Middle frontal gyrus (tissue), 1 donor: ENCODE results near the gene SYPL2.

ENCODE experiments used
- DNase-seq: peaks from one replicate; pipeline ENCODE4 v3.0.0-alpha.2; 2015; ENCODE audit warnings: low spot score; ENCODE audit errors: extremely low spot score

Gene SYPL2

GRCh38 chr1:109514846-109515245, 48.5 kb downstream of the SYPL2 start:
- no peak for DNase-seq

GRCh38 chr1:109516872-109517271, 50.5 kb downstream of the SYPL2 start:
- no peak for DNase-seq

GRCh38 chr1:109517337-109517736, 51.0 kb downstream of the SYPL2 start:
- no peak for DNase-seq

GRCh38 chr1:109521002-109521951, 54.9 kb downstream of the SYPL2 start:
- no peak for DNase-seq

GRCh38 chr1:109522026-109522425, 55.7 kb downstream of the SYPL2 start:
- no peak for DNase-seq

GRCh38 chr1:109523706-109524105, 57.4 kb downstream of the SYPL2 start:
- DNase-seq, result no peak

GRCh38 chr1:109527098-109527811, 60.9 kb downstream of the SYPL2 start:
- no peak for DNase-seq

- DNase-seq, result no peak
These were observed 61.7 kb downstream of the SYPL2 start for GRCh38 chr1:109527846-109528695.

- no peak for DNase-seq
These were observed 62.4 kb downstream of the SYPL2 start for GRCh38 chr1:109528712-109529111.

- DNase-seq, result no peak
These were observed 63.6 kb downstream of the SYPL2 start for GRCh38 chr1:109529881-109530456.

GRCh38 chr1:109530457-109531087, 64.2 kb downstream of the SYPL2 start:
- DNase-seq, result no peak

- no peak for DNase-seq
These were observed 65.0 kb downstream of the SYPL2 start for GRCh38 chr1:109531380-109531779.
